NOMO-1 treated with DMSO at 0.1 percent for 48 hours (cell line): Measurements from ENCODE around the gene KL.

Experiments used
- DNase-seq: peaks from one replicate; lab custom pipeline; 2025; ENCODE audit not compliant: unreplicated experiment; lab: John Stamatoyannopoulos, UW

KL gene

GRCh38 chr13:33109271-33109697, 93.1 kb downstream of the KL start:
- no peak for DNase-seq

- no peak for DNase-seq
Observed at GRCh38 chr13:33109801-33110200, 93.6 kb downstream of the KL start.

GRCh38 chr13:33110386-33110712, 94.1 kb downstream of the KL start:
- no peak for DNase-seq

GRCh38 chr13:33110713-33111413, 94.6 kb downstream of the KL start:
- no peak for DNase-seq

- DNase-seq: no peak
Observed at GRCh38 chr13:33111414-33112110, 95.3 kb downstream of the KL start.

GRCh38 chr13:33112766-33113165, 96.5 kb downstream of the KL start:
- DNase-seq: no peak

GRCh38 chr13:33114146-33114545, 97.9 kb downstream of the KL start:
- DNase-seq: no peak

- no peak for DNase-seq
Observed at GRCh38 chr13:33115274-33115673, 99.1 kb downstream of the KL start.
